VCaP (cell line): ENCODE measurements around the gene PANK4.
A peak's percentile ranks its signal among the peaks of the same experiment; 100 is the strongest.

Source experiments
- H3K27ac ChIP-seq: fragments of 450-650 bp; 2 replicates; pipeline ENCODE4 v1.5.1; 2017
- CTCF ChIP-seq: fragments of 450-650 bp; conservative IDR thresholded peaks from 2 replicates; pipeline ENCODE4 v1.5.1; 2017; ENCODE audit warnings: mild to moderate bottlenecking, moderate library complexity

Gene PANK4

GRCh38 chr1:2483026-2483425 lies 43.4 kb downstream of the PANK4 start:
- TF ChIP-seq CTCF, result no peak
- H3K27ac ChIP-seq, result peak overlapping the region; percentile 98

GRCh38 chr1:2482588-2482987 lies 43.8 kb downstream of the PANK4 start:
- peak overlapping the region; percentile 98 for H3K27ac ChIP-seq
- TF ChIP-seq CTCF, result no peak

GRCh38 chr1:2481885-2482284 lies 44.5 kb downstream of the PANK4 start:
- H3K27ac ChIP-seq, result peak overlapping the region; percentile 98
- TF ChIP-seq CTCF, result no peak

- TF ChIP-seq CTCF, result no peak
- peak overlapping the region; percentile 98 for H3K27ac ChIP-seq
Measured at GRCh38 chr1:2480986-2481364, 45.4 kb downstream of the PANK4 start.

GRCh38 chr1:2480236-2480985 lies 46.0 kb downstream of the PANK4 start:
- peak overlapping the region; percentile 98 for H3K27ac ChIP-seq
- TF ChIP-seq CTCF, result no peak

- H3K27ac ChIP-seq, result peak overlapping the region; percentile 98
- no peak for TF ChIP-seq CTCF
Measured at GRCh38 chr1:2479618-2480017, 46.8 kb downstream of the PANK4 start.

- H3K27ac ChIP-seq, result peak overlapping the region; percentile 98
- no peak for TF ChIP-seq CTCF
Measured at GRCh38 chr1:2479186-2479585, 47.2 kb downstream of the PANK4 start.
